SK-N-MC (cell line): Measurements from ENCODE around the gene HLA-DQA1.
"Not testable (repeated sequence)": the region's sequence is repeated elsewhere in the genome, so short reads cannot be mapped to it uniquely, and the experiment has no call there.

Experiments used
- DNase-seq: peaks from one replicate; pipeline ENCODE4 v3.0.0-alpha.2; 2011; ENCODE audit warnings: low read depth, low spot score
- H3K27ac ChIP-seq: fragments of 200-600 bp; sonication (generic); 2 replicates; pipeline ENCODE4 v1.5.1; 2016; ENCODE audit warnings: mixed run types
- H3K36me3 ChIP-seq: fragments of 200-600 bp; sonication (generic); 2 replicates; pipeline ENCODE4 v1.6.1; 2017; ENCODE audit warnings: antibody characterized with exemption, low read length, mixed read lengths; ENCODE audit not compliant: insufficient read depth
- H3K4me3 ChIP-seq: fragments of 200-600 bp; sonication (generic); 2 replicates; pipeline ENCODE4 v1.5.1; 2016
- H3K9ac ChIP-seq: fragments of 200-600 bp; sonication (generic); 2 replicates; pipeline ENCODE4 v1.8.0; 2017; ENCODE audit warnings: mixed run types, mixed read lengths; ENCODE audit not compliant: insufficient read length
- H3K9me3 ChIP-seq: fragments of 200-600 bp; sonication (generic); 2 replicates; pipeline ENCODE4 v1.6.1; 2017; ENCODE audit warnings: low read depth, mild to moderate bottlenecking, antibody characterized with exemption, low read length, moderate library complexity, mixed read lengths
- EZH2 ChIP-seq: fragments of 200-600 bp; sonication (generic); IDR thresholded peaks from one replicate; pipeline ENCODE4 v1.6.1; 2017; ENCODE audit warnings: antibody characterized with exemption
- FOXP2 ChIP-seq: optimal IDR thresholded peaks from 2 replicates; pipeline ENCODE3; 2011; ENCODE audit warnings: mild to moderate bottlenecking, moderate library complexity; ENCODE audit not compliant: insufficient read depth; ENCODE audit errors: extremely low read length, control extremely low read depth
- POLR2AphosphoS5 ChIP-seq: IDR thresholded peaks from 2 replicates; pipeline ENCODE4 v1.6.1; 2012; ENCODE audit warnings: mild to moderate bottlenecking, low read depth, low read length, borderline replicate concordance

The HLA-DQA1 gene

DNA sequence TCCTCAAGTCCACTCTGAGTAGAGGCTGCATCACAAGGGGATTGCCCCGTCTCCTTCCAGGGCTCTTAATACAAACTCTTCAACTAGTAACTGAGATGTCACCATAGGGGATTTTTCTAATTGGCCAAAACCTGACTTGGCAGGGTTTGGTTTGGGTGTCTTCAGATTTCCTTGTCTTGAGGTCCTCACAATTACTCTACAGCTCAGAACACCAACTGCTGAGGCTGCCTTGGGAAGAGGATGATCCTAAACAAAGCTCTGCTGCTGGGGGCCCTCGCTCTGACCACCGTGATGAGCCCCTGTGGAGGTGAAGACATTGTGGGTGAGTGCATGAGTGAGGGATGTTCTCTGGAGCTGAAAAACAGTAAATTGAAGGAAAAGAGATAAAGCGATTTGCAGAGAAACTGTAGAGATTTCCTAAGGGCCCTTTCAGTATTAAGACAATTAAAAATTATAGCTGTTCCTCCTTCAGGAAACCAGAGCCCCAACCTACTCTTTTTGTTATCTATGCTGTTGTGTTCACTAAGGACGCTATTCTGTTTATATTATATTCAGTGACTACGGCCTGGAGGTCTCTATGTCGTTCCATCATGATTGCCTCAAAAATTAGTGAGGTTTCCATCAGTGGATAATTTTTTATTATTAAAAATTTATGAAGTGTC, at the start of gene HLA-DQA1:
HLA-DQA1 (plus strand) TSS at position 188 of the 662 bp plus-strand sequence; CDS start at position 241, 53 bp downstream.
- H3K9me3 ChIP-seq: no peaks in the 10 kb centered on the region
- no peak within 1 kb of the TSS for H3K4me3 ChIP-seq
- TF ChIP-seq EZH2: no peak
- H3K27ac ChIP-seq: no peak within 1 kb of the TSS
- no peaks in the 10 kb centered on the region for H3K36me3 ChIP-seq
- no peak within 1 kb of the TSS for H3K9ac ChIP-seq
- DNase-seq: no peak

DNA sequence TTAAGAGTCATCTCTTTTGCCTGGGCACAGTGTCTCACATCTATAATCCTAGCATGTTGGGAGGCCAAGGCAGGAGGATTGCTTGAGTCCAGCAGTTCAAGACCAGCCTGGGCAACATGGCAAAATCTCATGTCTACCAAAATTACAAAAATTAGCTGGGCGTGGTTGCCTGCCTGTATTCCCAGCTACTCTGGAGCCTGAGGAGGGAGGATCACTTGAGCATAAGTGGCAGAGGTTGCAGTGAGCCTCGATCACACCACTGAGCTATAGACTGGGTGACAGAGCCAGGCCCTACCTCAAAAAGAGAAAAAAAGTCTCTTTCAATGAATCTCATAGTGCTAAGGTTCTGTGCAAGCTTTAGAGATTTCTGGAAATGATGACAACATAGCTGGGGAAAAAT, 49.0 kb upstream of the HLA-DQA1 start:
- TF ChIP-seq FOXP2 (no peak), POLR2AphosphoS5 (no peak), EZH2 (no peak)
- Histone ChIP-seq H3K9me3 (no peaks in the 10 kb centered on the region), H3K9ac (no peak overlapping the region), H3K27ac (no peak overlapping the region), H3K4me3 (no peak overlapping the region), H3K36me3 (no peaks in the 10 kb centered on the region)
- no peak for DNase-seq

DNA sequence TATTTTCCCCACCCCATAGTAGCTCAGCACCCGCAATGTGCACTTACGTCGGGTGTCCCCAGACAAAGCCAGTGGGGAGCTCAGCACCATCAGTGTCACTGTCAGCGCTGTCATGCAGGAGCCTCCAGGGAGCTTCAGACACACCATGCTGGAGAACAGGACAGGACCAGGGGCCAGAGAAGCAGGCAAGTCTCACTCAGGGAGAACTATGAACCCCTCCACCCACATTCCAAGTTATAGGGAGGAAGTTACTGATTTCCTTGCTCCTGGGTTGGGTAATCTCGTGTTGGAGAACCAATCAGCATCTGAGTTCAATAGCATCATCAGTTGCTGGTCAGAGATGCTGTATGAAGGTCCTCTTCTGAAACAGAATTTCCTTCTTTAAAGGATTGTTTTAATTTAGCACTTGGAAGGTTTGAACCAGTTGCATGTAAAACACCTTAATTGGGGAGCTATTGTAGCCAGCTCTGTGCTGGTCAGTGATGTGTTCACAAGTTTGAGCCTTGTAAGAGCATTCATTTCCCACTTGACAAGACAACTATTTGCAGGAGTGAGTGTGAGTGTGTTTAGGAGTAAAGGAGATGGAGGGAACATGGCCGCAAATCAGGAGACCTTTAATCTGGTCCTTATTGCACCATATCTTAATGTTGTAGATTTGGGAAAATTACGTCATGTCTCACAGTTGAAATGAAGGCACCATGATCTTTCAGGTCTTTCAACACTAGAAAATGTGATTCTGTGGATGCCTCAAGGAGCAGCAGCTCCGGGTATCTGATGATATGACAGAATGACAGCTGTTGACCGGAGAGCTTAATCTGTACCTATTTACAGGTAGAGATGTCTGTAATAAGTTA, 47.4 kb upstream of the HLA-DQA1 start, which contains the start of gene HLA-DRB1:
HLA-DRB1 (minus strand) TSS at position 253 of the 854 bp plus-strand sequence; CDS start at position 147, 106 bp downstream.
- Histone ChIP-seq H3K9ac (no peak within 1 kb of the TSS), H3K4me3 (no peak within 1 kb of the TSS), H3K9me3 (no peaks in the 10 kb centered on the region), H3K27ac (no peak within 1 kb of the TSS), H3K36me3 (no peaks in the 10 kb centered on the region)
- no peak for TF ChIP-seq EZH2
- TF ChIP-seq FOXP2: no peak
- TF ChIP-seq POLR2AphosphoS5: no peak
- DNase-seq: no peak

DNA sequence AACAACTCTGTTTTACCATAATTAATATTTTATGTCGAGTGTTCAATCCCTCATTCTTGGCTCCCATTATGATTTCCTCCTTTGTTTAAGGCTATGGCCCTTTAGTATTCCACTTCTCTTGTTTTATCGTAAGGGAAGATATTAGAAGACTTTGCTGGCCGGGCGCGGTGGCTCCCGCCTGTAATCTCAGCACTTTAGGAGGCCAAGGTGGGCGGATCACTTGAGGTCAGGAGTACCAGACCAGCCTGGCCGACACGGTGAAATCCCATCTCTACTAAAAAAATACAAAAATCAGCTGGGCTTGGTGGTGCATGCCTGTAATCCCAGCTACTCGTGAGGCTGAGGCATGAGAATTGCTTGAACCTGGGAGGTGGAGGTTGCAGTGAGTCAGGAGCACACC, 46.5 kb upstream of the HLA-DQA1 start:
- H3K9ac ChIP-seq, DNase-seq, H3K36me3 ChIP-seq, H3K27ac ChIP-seq, H3K9me3 ChIP-seq, H3K4me3 ChIP-seq: not testable (repeated sequence)

DNA sequence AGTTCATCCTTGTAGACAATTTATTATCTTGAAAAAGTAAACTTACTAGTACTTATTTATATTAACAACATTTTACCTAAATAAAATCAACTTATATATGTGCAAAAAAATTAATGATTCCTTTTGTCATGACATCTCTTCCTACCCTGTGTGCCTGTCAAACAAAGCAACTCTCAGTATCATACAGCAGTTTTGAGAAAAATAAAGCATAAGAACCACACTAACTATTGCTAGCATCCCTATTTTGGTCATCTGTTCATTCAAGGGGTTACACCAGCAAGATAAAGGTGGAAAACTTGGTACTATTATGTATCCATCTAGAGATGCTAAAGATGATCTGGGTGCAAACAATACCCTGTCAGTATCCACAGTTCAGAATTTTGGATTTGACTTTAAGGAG, 40.2 kb upstream of the HLA-DQA1 start:
- TF ChIP-seq POLR2AphosphoS5 (no peak), FOXP2 (no peak), EZH2 (no peak)
- no peaks in the 10 kb centered on the region for H3K36me3 ChIP-seq
- no peak overlapping the region for H3K9ac ChIP-seq
- H3K27ac ChIP-seq: no peak overlapping the region
- H3K9me3 ChIP-seq: no peaks in the 10 kb centered on the region
- H3K4me3 ChIP-seq: no peak overlapping the region
- DNase-seq: no peak

DNA sequence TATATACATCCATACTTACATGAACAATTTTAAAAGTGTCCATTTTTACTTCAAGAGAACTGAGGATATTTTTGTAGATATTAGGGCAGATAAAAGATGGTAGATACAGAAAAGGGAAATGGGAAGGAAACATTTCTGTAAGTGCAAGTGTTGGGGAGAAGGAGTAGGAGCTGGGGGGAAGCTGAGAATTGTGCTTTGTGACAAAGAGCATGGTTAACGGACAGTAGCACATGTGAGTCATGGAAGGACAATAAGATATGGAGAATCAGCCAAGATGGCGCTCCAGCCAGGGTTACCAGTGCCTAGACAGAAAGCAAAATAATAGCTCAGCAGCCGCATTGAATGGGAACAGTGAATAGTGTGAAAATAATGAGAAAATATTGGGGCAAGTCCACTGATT, 34.8 kb upstream of the HLA-DQA1 start:
- H3K4me3 ChIP-seq: no peak overlapping the region
- no peak for DNase-seq
- H3K27ac ChIP-seq: no peak overlapping the region
- TF ChIP-seq POLR2AphosphoS5 (no peak), EZH2 (no peak), FOXP2 (no peak)
- H3K9ac ChIP-seq: no peak overlapping the region
- no peaks in the 10 kb centered on the region for H3K36me3 ChIP-seq
- H3K9me3 ChIP-seq: no peaks in the 10 kb centered on the region

DNA sequence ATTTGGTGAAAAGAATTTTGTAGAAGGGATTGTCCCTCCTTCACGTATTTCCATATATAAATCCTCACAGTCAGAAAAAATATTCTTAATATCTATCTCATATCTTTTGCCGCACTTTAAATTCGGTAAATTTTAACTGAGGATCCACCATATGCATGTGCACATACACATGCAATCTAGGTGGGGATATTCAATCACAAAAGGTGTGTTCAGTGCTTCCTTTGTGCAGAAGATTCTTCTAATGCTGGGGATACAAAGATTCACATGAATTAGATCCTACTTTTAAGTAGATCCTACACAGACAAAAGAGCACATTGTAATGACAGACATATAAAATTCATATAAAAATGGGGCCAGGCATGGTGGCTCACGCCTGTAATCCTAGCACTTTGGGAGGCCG, 34.0 kb upstream of the HLA-DQA1 start:
- no peak for DNase-seq
- no peaks in the 10 kb centered on the region for H3K9me3 ChIP-seq
- H3K27ac ChIP-seq: no peak overlapping the region
- H3K36me3 ChIP-seq: no peaks in the 10 kb centered on the region
- no peak overlapping the region for H3K4me3 ChIP-seq
- TF ChIP-seq POLR2AphosphoS5 (no peak), FOXP2 (no peak), EZH2 (no peak)
- H3K9ac ChIP-seq: no peak overlapping the region

DNA sequence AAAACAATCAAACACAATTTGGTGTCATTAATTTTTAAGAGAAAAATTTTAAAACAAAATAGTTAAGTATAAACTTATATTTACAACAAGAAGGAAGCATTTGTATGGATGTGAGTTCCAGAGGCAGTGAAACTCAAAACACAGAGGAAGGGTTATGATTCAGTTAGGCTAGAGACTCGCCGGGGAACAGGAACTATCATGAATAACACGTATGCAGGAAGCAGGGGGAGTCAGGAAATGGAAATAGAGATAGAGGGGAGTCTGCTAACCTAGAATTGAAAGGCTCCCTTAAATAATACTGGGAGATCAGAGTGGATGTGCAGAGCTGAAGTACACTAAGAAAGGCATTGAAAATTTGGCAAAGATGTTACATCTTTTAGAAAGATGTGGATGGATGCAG, 33.3 kb upstream of the HLA-DQA1 start:
- Histone ChIP-seq H3K36me3 (no peaks in the 10 kb centered on the region), H3K27ac (no peak overlapping the region), H3K4me3 (no peak overlapping the region), H3K9me3 (no peaks in the 10 kb centered on the region), H3K9ac (no peak overlapping the region)
- TF ChIP-seq EZH2 (no peak), FOXP2 (no peak), POLR2AphosphoS5 (no peak)
- no peak for DNase-seq
